Esophagus squamous epithelium (tissue), 5 donors: Measurements from ENCODE around the gene NKD2. TPM values are rescaled to one million over a fixed set of nuclear protein-coding genes. Genes with fewer than 3 reads are reported as not detected.

Experiments
- DNase-seq: peaks from one replicate; lab custom pipeline; 2025; lab: John Stamatoyannopoulos, UW
- H3K27ac ChIP-seq, 4 donors: fragments of 200-600 bp; sonication (generic); one replicate each; pipeline ENCODE4 v1.5.1; 2016 to 2019; ENCODE audit warnings: mild to moderate bottlenecking in 1 of 4
- H3K27me3 ChIP-seq, 4 donors: fragments of 200-600 bp; sonication (generic); 1 replicate in 3 of 4; 2 replicates in 1 of 4; pipeline versions ENCODE4 v1.5.1 to v1.6.0; 2017 to 2021; ENCODE audit warnings: antibody characterized with exemption in 1 of 4
- H3K36me3 ChIP-seq, 3 donors: fragments of 200-600 bp; sonication (generic); one replicate each; pipeline ENCODE4 v1.5.1; 2016 to 2019
- H3K4me1 ChIP-seq, 3 donors: fragments of 200-600 bp; sonication (generic); one replicate each; pipeline ENCODE4 v1.5.1; 2017 to 2019
- H3K4me3 ChIP-seq, 4 donors: fragments of 200-600 bp; sonication (generic); 1 replicate in 3 of 4; 2 replicates in 1 of 4; pipeline ENCODE4 v1.5.1; 2016 to 2019; ENCODE audit warnings: mild to moderate bottlenecking in 2 of 4, moderate library complexity in 1 of 4
- H3K9me3 ChIP-seq, 3 donors: fragments of 200-600 bp; sonication (generic); one replicate each; pipeline ENCODE4 v1.5.1; 2016 to 2019
- CTCF ChIP-seq, 6 experiments: fragments of 450-650 bp in 4 of 6; fragments of 200-600 bp in 2 of 6; sonication (generic) in 2 of 6; IDR thresholded peaks; one replicate each; pipeline ENCODE4 v1.5.1; 2016 to 2019; ENCODE audit warnings: antibody characterized with exemption in 6 of 6, mild to moderate bottlenecking in 4 of 6, moderate library complexity in 4 of 6
- POLR2A ChIP-seq, 4 donors: fragments of 450-650 bp; IDR thresholded peaks; one replicate each; pipeline ENCODE4 v1.6.1; 2017; ENCODE audit warnings: antibody characterized with exemption in 4 of 4, mild to moderate bottlenecking in 4 of 4, moderate library complexity in 3 of 4
- WGBS, 2 donors: methylation state at CpG; one replicate each; pipeline ENCODE4 v1.1.5; 2018; 5-methylcytosine and 5-hydroxymethylcytosine counted together
- intact Hi-C: fragments of 100-400 bp; cut with DNase I; formaldehyde crosslinking; loops from one replicate; pipeline ENCODE4 v1.15.0; 2022
- total RNA-seq, 4 donors: library from RNA; depleted of rRNA; stranded (reverse); fragments of >200 nt; gene quantifications; one replicate each; pipeline ENCODE4 v1.1.0, GENCODE V29; 2016
- donor health status: DM: yes; HTN: yes; CAD: no.

The NKD2 gene
- total RNA-seq, 4 donors from 2014 or later: 1.2 to 11.3 (median 1.5) TPM

GRCh38 chr5:1067141-1068121, 58.8 kb downstream of the NKD2 start:
- H3K36me3 ChIP-seq: peaks cover 0 to 56% (median 6%) of the 10 kb centered on the region in 3 donors
- no peak overlapping the region for H3K27ac ChIP-seq
- H3K27me3 ChIP-seq: no peaks in the 10 kb centered on the region
- DNase-seq: no peak
- TF ChIP-seq CTCF (IDR thresholded peaks at IDR 0.05): no peak
- no peak for TF ChIP-seq POLR2A (IDR thresholded peaks at IDR 0.05)
- H3K4me3 ChIP-seq: no peak overlapping the region
- H3K9me3 ChIP-seq: no peaks in the 10 kb centered on the region
- H3K4me1 ChIP-seq: no peaks in the 10 kb centered on the region
- 89 to 95% methylated on average over 17 to 18 of the region's 45 CpGs for WGBS, 2 donors
- intact Hi-C loops: no loop called here

GRCh38 chr5:1068204-1068894, 59.7 kb downstream of the NKD2 start:
- intact Hi-C loops: no loop called here
- TF ChIP-seq POLR2A (IDR thresholded peaks at IDR 0.05) (no peak), CTCF (IDR thresholded peaks at IDR 0.05) (no peak)
- 88 to 90% methylated on average over 17 to 18 of the region's 34 CpGs for WGBS, 2 donors

GRCh38 chr5:1068895-1069719, 60.5 kb downstream of the NKD2 start:
- H3K4me3 ChIP-seq: no peak overlapping the region
- peaks cover 0 to 50% (median 9%) of the 10 kb centered on the region in 3 donors for H3K36me3 ChIP-seq
- no peaks in the 10 kb centered on the region for H3K4me1 ChIP-seq
- WGBS, 2 donors: 86 to 94% methylated on average over 5 to 15 of the region's 33 CpGs
- no peak for TF ChIP-seq CTCF (IDR thresholded peaks at IDR 0.05)
- TF ChIP-seq POLR2A (IDR thresholded peaks at IDR 0.05): no peak
- no peaks in the 10 kb centered on the region for H3K9me3 ChIP-seq
- intact Hi-C loops: no loop called here
- no peaks in the 10 kb centered on the region for H3K27me3 ChIP-seq
- no peak overlapping the region for H3K27ac ChIP-seq
- DNase-seq: no peak

More at GRCh38 chr5:1068204-1068894, 59.7 kb downstream of the NKD2 start:
- Histone ChIP-seq H3K9me3 (no peaks in the 10 kb centered on the region), H3K27me3 (no peaks in the 10 kb centered on the region), H3K36me3 (peaks cover 0 to 49% (median 7%) of the 10 kb centered on the region in 3 donors), H3K4me1 (no peaks in the 10 kb centered on the region), H3K27ac (no peak overlapping the region), H3K4me3 (no peak overlapping the region)
- no peak for DNase-seq

- Histone ChIP-seq H3K4me3 (no peak overlapping the region), H3K36me3 (peaks cover 0 to 51% (median 6%) of the 10 kb centered on the region in 3 donors), H3K4me1 (no peaks in the 10 kb centered on the region), H3K27ac (no peak overlapping the region), H3K9me3 (no peaks in the 10 kb centered on the region), H3K27me3 (no peaks in the 10 kb centered on the region)
- intact Hi-C loops: no loop called here
- DNase-seq: no peak
- WGBS, 2 donors: 96 to 99% methylated on average over 5 to 7 of the region's 15 CpGs
- TF ChIP-seq POLR2A (IDR thresholded peaks at IDR 0.05) (no peak), CTCF (IDR thresholded peaks at IDR 0.05) (no peak)
Observed at GRCh38 chr5:1069720-1070088, 61.1 kb downstream of the NKD2 start.
